GM15510 (cell line): ENCODE data around the gene LRRN4CL.

Experiments
- POLR2A ChIP-seq: IDR thresholded peaks from 3 replicates; pipeline ENCODE4 v1.6.1; 2011; ENCODE audit warnings: borderline replicate concordance; ENCODE audit not compliant: insufficient read length; ENCODE audit errors: extremely low read depth

Gene LRRN4CL

GRCh38 chr11:62647609-62648005 lies 41.7 kb downstream of the LRRN4CL start:
- TF ChIP-seq POLR2A, result no peak

GRCh38 chr11:62646825-62647608 lies 42.3 kb downstream of the LRRN4CL start:
- TF ChIP-seq POLR2A, result no peak

GRCh38 chr11:62645946-62646824 lies 43.1 kb downstream of the LRRN4CL start, which contains the start of gene GANAB:
Gene GANAB, minus strand, starts transcription at chr11:62646613. Its CDS starts 14 bp downstream, at chr11:62646599.
- TF ChIP-seq POLR2A, result peak; percentile 90

GRCh38 chr11:62645671-62645945 lies 43.7 kb downstream of the LRRN4CL start:
- no peak for TF ChIP-seq POLR2A

- TF ChIP-seq POLR2A, result no peak
These were observed 45.1 kb downstream of the LRRN4CL start for GRCh38 chr11:62644220-62644619.
